ENCODE results near the gene NISCH.

The NISCH gene

DNA sequence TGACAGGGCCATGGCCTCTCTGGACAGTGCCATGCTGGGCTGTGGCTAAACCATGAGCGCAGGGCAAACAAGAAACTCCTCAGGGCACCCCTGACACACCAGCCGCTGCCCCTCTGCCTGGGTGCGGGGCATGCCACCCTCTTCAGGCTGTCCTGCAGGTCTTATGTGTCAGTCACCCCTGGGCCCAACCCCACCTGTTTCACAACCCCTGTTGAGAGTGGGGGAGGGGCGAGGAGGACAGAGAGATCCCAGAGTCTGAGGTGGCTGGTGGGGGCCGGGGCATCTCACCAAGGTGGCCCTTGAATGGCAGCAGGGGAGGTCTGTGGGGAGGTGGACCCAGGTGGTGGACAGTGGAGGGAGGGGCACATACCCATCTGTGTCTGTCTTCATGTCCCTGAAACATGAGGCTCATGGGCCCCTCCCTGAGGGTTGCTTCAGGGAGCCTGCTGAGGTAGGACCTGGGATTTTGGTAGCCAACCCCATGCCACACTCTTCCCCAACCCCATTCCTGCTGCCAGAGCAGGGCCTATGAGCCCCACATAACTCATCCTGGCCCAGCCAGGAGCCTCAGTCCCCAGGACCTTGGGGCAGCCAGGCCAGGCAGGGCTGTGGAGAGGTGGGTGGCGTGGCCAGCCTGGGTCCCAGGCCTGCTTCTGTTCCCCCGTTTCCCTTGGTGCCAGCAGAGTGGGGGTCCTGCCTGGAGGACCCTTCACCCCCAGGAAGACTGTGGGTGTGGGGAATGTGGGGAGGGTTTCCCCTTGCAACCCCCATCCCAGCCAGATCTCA lies 38.0 kb downstream of the NISCH start:
- DNase-seq = no peak

DNA sequence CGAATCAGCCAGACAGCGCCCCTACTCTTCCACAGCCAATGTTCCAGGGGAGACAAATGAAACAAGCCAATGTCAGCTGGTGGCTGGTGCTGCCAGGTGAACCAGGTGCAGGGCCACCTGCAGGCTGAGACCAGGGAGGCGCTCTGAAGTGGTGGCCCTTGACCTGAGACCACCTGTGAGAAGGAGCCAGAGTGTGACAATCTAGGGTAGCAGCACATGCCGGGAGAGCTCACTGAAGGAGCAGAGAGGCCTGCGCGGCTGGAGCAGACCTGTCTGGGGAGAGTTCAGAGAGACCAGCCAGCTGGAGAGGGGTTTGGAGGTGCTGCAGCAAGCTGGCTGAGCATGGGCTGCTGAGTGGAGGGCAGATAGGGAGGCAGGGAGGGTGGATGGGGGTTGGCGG lies 39.0 kb downstream of the NISCH start:
- no peak for DNase-seq

DNA sequence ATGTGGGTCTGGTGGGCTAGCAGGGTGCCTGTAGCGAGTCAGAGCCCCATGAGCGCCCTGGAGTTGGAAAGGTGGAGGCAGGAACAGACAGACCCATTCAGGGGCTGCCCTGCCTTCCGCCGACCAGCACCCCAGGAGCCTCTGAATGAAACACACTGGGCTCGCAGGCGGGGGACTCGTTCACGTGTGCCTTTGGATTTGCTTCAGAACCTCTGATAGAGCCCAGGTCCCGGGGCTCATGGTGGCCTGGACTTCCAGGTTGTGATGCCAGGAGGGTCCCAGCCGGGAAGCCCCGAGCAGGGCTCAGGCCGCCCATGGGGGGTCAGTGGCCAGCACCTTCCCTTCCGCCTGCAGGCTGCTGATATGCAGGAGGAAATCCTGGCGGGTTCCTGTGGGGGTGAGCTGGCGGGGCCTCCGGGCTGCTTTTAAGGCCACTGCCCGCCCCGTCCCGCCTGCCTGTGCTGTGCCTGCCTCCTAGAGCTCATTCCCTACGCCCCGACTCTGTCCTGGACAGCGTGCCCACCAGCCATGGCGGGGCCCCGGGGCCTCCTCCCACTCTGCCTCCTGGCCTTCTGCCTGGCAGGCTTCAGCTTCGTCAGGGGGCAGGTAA lies 39.6 kb downstream of the NISCH start, which contains the start of gene STAB1:
Gene STAB1 (plus strand): TSS at position 453 of the 610 bp plus-strand sequence. CDS start 76 bp downstream, at position 529.
- DNase-seq = no peak

DNA sequence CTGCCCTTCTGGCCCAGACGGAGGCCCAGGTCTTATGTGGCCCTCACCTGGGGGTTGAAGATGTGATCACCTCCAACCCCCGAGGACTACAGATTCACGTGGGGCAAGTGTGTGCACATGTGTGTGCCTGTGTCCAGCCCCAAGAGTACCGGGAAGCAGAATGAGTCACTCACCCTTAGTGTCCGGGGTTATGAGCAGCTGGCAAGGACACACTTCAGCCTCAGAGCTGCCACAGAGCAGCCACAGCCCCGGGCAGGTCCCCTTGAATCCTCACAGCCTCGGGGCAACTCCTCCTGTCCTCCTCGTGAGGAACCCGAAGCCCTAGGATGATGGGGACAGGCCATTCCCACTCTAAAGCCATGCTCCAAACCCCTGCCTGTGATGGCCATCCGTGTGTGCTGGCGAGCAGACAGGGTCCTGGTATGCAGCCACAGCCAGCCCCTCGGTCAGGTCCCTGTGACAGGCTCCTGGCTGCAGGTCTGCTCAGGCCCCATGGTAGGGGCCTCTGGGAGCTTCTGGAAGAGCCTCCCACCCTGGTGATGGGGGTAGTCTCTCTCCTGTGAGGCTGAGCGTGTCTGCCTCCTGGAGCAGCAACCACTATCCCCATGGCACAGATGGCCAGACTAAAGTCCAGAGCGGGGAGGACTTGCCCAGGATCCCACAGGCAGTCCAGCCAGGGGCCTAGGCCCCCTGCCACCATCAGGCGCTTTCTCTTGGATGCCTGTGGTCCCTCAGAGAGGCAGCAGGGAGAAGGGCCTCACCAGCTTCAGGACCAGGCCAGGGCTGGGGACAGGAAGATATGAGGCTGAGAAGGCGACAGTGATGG lies 40.6 kb downstream of the NISCH start:
- DNase-seq = no peak

DNA sequence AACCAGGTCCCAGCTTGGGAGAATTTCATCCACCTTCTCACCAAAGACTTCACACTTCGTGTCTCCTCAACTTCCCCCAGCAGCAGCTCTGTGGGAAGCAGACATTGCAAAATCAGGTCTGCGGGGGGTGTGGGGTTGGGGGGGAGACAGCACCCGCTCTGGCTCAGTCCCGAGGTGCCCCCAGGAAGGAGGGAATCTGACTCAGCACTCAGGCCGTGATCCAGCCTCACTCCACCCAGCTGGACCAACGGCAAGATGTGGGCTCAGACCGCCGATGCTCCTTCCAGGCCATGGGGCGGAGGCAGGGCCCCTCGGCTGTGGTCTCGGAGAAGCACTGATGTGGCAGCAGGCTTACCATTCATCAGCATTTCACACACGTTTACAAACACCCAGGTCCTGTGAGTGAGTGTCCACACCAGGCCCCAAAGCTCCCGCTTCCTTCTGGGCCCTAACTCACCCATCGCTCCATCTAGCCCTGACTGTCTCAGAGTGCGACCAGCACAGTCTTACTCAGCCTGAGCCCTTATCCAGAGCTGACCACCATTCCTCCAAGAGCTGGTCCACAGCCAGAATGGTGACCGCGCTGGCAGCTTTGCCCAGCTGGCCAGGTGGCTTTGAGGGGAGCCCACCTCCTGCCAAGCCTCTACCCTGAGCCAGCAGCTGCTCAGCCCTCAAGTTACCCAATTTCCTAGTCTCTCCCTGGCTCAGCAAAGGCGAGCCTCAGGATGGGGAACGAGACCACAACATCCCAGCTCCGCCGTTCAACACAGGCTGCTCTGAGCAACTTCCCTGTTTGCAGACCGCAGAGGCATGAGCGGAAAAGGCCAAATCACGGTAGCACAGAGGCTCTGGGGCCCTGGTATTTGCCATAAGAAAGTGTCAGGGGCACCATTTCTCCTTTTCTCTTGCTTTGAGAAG lies 43.0 kb downstream of the NISCH start:
- no peak for DNase-seq

DNA sequence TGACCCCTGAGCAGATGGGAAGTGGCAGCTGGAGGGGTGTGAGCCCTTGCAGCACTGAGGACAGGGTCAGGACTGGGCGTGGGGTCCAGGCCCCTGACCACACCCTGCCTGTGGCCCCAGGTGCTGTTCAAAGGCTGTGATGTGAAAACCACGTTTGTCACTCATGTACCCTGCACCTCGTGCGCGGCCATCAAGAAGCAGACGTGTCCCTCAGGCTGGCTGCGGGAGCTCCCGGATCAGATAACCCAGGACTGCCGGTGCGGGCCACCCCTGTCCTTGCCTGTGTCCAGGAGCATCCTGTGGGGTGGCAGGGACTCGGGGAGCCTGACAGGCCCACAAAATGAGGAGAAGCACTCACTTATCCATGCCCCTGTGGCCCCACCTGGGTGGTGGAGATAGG lies 45.6 kb downstream of the NISCH start:
- no peak for DNase-seq

DNA sequence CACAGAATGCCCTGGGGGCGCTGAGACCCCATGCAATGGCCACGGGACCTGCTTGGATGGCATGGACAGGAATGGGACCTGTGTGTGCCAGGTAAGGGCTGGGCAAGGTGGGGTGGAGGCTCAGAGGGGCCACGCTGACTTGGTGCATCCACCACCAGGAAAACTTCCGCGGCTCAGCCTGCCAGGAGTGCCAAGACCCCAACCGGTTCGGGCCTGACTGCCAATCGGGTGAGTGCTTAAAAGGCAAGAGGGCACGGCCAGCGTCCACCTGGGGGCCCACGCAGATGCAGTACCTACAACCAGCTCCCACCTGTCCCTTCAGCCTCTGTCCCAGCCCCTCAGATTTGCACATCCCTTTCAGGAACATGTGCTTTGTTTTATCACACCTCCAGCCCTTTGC lies 46.6 kb downstream of the NISCH start:
- DNase-seq = no peak

DNA sequence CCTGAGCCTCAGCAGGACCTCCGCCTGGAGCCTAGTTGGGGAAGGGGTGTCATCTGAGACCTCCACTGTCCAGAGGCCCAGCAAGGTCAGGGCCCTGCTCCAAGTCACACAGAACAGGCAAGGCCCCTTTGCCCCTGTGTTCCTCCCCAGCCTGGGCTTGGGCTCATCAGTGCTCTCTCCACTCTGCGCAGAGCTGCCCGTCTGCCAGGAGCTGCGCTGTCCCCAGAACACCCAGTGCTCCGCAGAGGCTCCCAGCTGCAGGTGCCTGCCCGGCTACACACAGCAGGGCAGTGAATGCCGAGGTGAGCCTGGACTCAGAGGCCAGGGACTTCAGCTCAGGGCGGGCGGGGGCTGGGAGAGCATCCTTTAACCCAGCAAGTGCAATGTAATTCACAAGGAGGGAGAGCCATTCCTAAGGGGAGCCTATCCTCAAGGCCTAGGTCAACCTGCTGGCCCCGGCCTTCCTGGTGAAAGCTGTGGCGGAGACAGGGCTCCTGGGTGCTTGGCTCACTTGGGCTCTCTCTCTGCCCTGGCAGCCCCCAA lies 47.5 kb downstream of the NISCH start:
- no peak for DNase-seq

DNA sequence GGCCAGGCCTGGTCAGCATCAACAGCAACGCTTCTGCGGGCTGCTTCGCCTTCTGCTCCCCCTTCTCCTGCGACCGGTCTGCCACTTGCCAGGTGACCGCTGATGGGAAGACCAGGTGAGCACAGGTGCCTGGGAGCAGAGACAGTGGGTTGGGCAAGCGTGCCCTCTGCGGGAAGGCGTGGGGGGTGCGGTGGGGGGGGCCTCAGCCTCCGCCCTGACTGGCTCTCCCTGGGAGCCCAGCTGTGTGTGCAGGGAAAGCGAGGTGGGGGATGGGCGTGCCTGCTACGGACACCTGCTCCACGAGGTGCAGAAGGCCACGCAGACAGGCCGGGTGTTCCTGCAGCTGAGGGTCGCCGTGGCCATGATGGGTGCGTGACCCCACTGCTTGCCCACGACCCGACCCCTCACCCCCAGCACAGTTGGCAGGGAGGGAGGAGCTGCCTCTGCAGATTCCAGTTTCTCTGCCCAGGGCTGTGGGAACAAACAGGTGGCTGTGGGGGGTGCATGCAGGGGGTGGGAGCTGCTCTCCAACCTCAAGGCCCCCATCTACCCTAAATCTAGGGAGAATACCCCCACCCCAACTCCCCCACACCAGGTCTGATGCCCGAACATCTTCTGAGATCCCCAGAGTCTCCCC lies 48.5 kb downstream of the NISCH start:
- no peak for DNase-seq

DNA sequence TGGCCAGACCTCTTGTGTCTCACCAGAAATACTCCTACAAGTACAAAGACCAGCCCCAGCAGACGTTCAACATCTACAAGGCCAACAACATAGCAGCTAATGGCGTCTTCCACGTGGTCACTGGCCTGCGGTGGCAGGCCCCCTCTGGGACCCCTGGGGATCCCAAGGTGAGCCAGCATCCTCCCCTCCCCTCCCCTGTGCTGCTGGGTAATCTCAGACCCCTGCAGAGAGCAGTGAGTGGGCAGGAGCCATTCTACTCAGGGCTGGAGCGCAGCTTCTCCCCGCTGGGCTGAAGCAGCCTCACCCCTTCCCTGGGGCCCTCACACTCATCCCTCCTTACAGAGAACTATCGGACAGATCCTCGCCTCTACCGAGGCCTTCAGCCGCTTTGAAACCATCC lies 49.6 kb downstream of the NISCH start:
- DNase-seq = no peak

DNA sequence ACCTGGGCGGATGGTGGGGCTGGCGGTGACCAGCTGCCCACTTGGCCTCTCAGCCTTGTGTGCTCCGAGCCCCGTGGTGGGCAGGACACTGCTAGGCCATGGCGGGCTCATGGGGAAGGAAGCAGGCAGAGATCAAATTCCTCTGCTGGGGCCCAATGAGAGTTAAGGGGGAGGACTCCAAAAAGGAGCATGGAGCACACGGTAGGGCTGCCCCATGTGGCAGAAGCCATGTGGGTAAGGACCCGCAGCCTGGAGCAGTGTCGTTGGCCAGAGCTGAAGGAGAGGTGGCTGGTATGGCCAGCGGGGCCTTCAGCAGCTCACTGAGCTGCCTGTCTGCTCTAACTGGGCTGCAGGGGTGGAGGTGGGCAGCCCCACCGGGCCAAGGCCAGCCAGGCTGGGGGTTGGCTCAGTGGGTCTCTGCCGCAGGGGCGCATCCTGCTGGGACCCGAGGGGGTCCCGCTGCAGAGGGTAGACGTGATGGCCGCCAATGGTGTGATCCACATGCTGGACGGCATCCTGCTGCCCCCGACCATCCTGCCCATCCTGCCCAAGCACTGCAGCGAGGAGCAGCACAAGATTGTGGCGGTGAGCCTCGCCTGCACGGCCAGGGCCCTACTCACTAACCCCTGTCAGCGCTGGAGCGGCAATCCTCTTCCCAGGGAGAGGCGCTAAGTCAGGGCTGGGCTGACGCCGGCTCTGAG lies 51.0 kb downstream of the NISCH start:
- DNase-seq = no peak

DNA sequence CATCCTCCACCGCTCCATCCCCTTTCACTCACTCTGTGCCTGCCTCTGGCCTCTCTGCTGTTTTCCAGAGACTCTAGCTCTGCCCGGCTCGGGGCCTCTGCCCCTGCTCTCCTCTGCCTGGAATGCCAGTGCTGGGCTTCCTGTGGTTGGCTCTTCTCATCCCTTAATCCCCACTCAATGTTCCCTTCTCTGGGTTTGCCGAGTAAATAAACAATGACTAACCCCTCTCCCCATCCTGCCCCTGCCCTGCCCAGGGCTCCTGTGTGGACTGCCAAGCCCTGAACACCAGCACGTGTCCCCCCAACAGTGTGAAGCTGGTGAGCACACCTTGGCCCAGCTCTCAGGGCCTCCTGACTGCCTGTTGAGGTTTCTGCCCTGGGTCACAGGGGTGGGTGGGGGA lies 52.0 kb downstream of the NISCH start:
- no peak for DNase-seq

DNA sequence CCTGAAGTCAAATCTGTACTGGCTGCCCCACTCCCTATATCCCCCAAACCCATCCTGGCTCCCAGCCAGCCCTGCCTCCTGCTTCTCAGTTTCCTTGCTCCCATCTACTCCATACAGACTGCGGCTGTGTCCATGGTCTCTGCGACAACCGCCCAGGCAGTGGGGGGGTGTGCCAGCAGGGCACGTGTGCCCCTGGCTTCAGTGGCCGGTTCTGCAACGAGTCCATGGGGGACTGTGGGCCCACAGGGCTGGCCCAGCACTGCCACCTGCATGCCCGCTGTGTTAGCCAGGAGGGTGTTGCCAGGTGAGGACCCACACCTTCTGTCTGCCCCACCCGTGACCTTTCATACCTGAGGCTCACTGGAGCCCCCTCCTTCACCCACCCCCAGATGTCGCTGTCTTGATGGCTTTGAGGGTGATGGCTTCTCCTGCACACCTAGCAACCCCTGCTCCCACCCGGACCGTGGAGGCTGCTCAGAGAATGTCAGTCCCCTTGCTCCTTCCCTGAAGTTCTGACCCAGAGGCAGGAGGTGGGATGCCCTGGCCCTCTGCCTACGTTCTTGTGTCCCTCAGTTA lies 54.4 kb downstream of the NISCH start:
- no peak for DNase-seq

DNA sequence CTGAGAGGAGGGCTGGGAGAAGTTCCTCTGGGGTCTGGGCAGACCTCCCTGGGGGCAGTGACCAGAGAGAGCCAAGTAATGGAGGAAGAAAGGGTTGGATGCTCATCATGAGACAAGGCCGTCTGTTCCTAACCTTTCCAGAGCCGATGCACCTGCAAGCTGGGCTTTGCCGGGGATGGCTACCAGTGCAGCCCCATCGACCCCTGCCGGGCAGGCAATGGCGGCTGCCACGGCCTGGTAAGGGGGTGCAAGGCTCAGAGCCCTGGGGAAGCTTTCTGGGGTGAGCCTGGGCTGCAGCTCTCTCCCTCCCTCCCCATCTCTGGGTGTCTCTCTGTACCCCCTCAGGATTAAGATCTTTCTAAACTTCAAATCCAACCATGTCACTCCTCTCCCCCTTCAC lies 56.1 kb downstream of the NISCH start:
- no peak for DNase-seq

DNA sequence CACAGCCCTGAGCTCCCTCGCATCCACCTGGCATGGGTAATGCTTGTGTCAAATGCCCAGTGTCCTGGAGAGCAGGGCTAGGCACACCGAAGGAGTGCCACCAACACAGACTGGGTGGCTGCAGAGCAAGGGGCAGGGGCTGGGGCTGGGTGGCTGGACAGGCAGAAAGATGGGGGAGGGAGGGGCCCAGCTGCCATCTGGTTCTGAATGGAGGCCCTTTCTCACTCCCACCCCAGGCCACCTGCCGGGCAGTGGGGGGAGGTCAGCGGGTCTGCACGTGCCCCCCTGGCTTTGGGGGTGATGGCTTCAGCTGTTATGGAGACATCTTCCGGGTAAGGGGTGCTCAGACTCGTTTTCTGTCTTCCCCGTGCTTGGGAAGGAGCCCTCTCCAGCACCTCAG lies 56.7 kb downstream of the NISCH start:
- no peak for DNase-seq

DNA sequence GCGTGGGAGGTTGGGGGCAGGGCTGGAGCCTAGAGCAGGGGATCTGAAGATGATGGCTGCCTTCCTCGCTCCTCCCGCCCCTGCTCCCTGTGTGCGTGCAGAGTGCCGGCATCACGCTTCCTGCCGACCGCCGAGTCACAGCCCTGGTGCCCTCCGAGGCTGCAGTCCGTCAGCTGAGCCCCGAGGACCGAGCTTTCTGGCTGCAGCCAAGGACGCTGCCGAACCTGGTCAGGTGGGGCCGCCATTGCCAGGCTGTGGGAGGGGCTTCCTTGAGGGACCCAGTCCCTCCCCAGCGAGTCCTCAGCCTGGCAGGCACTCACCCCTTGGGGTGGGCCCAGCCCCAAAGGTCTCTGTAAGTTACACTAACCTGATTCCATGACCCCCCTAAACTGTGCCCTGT lies 57.3 kb downstream of the NISCH start:
- no peak for DNase-seq

DNA sequence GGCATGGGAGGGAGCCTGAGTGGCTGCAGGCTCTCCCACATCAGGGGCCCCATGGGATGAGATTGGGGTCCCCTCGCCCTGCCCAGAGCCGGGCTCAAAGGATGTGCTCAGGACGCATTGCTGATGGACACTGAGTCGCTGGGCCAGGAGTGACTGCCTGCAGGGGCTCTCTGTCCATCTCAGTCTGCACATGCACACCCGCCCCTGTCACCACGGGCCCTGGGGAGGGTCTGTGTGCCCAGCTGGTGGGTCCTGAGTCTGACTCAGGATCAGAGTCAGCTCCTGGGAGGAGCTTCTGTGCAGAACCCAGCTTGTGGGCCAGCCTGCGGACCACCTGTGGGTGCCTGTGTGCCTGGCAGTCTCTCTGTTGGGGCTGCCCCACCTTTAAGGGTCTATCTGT lies 57.9 kb downstream of the NISCH start:
- no peak for DNase-seq

DNA sequence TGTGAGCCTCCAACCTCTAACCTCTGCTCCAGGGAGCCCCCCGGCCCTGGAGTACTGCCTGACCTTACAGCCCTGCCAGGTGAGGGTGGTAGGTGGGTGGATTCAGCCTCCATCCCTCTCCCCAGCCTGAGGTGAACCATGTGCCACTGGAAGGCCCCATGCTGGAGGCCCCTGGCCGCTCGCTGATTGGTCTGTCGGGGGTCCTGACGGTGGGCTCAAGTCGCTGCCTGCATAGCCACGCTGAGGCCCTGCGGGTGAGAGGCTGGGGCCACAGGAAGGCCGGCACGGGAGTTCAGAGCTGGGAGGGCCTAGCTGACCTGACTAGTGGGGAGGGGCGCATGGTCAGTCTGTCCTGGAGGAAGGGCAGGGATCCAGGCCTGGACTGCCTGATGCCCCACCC lies 59.2 kb downstream of the NISCH start:
- no peak for DNase-seq

DNA sequence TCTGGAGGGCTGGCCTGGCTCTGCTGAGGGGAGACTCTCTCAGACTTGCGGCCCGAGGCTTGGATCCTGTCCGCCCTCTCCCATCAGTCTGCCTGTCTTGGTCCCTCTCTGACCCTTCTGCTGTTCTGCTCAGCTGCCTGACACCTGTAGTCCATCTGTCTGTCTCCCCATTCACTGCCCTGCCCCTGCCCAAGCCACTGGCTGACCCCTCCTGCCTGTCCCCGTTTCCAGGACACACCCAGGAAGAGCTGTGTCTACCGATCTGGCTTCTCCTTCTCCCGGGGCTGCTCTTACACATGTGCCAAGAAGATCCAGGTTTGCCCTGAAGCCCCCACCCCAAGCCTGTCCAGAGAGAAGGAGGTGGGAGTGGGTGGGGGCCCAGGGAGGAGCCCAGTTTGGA lies 59.8 kb downstream of the NISCH start:
- DNase-seq = no peak

DNA sequence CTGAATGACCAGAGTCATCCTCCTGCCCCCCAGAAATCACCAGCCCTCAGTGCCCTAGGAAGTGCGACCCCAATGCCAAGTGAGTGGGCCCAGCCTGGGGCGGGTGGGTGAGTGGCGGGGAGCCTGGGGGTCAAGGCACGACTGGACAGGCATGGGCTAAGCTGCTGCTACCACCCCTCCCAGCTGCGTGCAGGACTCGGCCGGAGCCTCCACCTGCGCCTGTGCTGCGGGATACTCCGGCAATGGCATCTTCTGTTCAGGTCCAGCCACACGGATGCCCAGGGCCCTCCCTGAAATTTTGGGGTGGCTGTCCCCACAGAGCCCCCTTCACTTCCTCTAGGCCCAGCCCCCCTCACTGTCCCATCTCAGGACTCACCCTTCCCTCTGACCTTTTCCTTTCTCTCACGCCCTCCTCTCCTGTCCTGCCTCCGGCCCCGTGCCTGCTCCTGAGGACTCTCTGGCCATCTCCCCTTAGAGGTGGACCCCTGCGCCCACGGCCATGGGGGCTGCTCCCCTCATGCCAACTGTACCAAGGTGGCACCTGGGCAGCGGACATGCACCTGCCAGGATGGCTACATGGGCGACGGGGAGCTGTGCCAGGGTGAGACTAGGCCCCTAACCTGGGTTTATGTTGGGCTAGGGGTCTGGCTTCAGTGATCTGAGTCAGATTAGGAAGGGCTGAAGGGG lies 61.2 kb downstream of the NISCH start:
- no peak for DNase-seq

All from stimulated activated CD4-positive, alpha-beta T cell treated with anti-CD3 and anti-CD28 coated beads, Interleukin-1b, Interleukin-23, amount 100 ng/mL, for 48 hours (primary cell).